Pancreas (tissue), 10 donors: Measurements from ENCODE around the gene GMPPB. TPM values are rescaled to one million over a fixed set of nuclear protein-coding genes. Genes with fewer than 3 reads are reported as not detected.
"Not testable (repeated sequence)": the region's sequence is repeated elsewhere in the genome, so short reads cannot be mapped to it uniquely, and the experiment has no call there.

Source experiments
- ATAC-seq, 4 donors: fragments of 200-7000 bp; cut with Tn5 transposase; one replicate each; pipeline versions ENCODE4 v1.8.0 to v1.9.1; 2020; ENCODE audit warnings: mild to moderate bottlenecking in 4 of 4, moderate library complexity in 4 of 4
- DNase-seq, 6 donors: peaks; one replicate each; pipeline ENCODE4 v3.0.0-alpha.2; 2020
- FAIRE-seq: peaks from 2 replicates; lab custom pipeline; 2012; peaks lifted over from hg19 to GRCh38; lab: Jason Lieb, UNC
- H3K27ac ChIP-seq, 4 donors: fragments of 200-600 bp; sonication (generic); 1 replicate in 3 of 4; 2 replicates in 1 of 4; pipeline versions ENCODE4 v1.5.0 to v1.8.0; 2020
- H3K27me3 ChIP-seq, 4 donors: fragments of 200-600 bp; one replicate each; pipeline ENCODE4 v1.8.0; 2021
- H3K36me3 ChIP-seq, 3 donors: fragments of 200-600 bp; sonication (generic) in 1 of 3; one replicate each; pipeline versions ENCODE4 v1.5.0 to v1.8.0; 2020 to 2021
- H3K4me1 ChIP-seq, 3 donors: fragments of 200-600 bp; one replicate each; pipeline ENCODE4 v1.8.0; 2021
- H3K4me3 ChIP-seq, 4 donors: fragments of 200-600 bp; sonication (generic) in 2 of 4; one replicate each; pipeline versions ENCODE4 v1.5.0 to v1.8.0; 2020 to 2021
- H3K9me3 ChIP-seq, 4 donors: fragments of 200-600 bp; one replicate each; pipeline ENCODE4 v1.8.0; 2021
- WGBS, 2 donors: extraction: QIAGEN DNeasy Blood & Tissue Kit; methylation state at CpG; one replicate each; pipeline ENCODE4 v1.1.7; 2013; 5-methylcytosine and 5-hydroxymethylcytosine counted together
- intact Hi-C, 3 donors: fragments of 100-400 bp; cut with DNase I; formaldehyde crosslinking; loops; one replicate each; pipeline versions ENCODE4 v1.11.1 to v1.14.2; 2022
- polyA plus RNA-seq, 2 donors: library from polyadenylated mRNA; stranded (reverse); fragments of 200-250 nt; gene quantifications; one replicate each; pipeline ENCODE4 v1.2.3, GENCODE V29; 2013
- total RNA-seq, 6 donors: library from RNA; stranded (reverse); fragmentation: NEBNext Ultra II Directional in 4 of 6; extraction: Animal tissue kit (Norgen Biotek cat#: 25700) in 4 of 6; gene quantifications; one replicate each; pipeline versions ENCODE4 v1.2.1 to v1.2.4, GENCODE V29; 2021 to 2023
- TF ChIP-seq, protein P1 (sequence below), 4 donors: fragments of 200-600 bp; sonication (generic) in 3 of 4; IDR thresholded peaks; one replicate each; pipeline versions ENCODE4 v1.5.0 to v1.8.0; 2021; ENCODE audit warnings: antibody characterized with exemption in 4 of 4
- donor health status: healthy with polysubstance abuse.
- donor health status: DM: no; HTN: no; CAD: no; lungs with moderate emphysema.
- donor health status: DM: no; HTN: no; CAD: no.
- donor health status: control.
- donor health status: control.
- donor health status: Bipolar disorder and iron deficiency.
- donor health status: DM: yes; HTN: yes; CAD: no.
- donor health status: DM: no; HTN: no; CAD: no.
- donor health status: DM: no; HTN: no; CAD: no.
- donor health status: DM: yes; HTN: yes; CAD: no.

Gene GMPPB
- total and polyA plus RNA-seq, 8 donors = 22.4 to 46.7 (median 34.5) TPM

DNA sequence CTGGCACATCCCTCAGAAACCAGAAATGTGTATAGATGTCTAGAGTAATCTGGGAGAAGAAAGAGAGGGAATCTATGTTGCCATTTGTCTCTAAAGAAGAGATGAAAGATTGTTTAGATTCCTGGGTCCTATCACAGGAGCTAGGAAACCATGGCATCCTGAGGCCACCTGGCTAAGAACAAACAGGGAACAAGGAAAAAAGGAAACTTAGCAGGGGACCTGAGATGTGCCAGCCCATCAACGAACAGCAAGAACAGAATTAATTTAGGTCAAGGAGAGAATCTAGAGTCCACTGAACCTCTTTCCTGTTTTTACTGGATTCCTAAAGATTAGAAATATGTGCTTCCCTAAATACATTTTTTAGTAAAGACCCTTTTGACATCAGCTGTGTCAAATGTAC, 32.3 kb upstream of the GMPPB start:
- intact Hi-C loops = no loop called here
- no peaks in the 10 kb centered on the region for H3K9me3 ChIP-seq
- ATAC-seq (no peak), DNase-seq (no peak), FAIRE-seq (no peak)
- no peaks in the 10 kb centered on the region for H3K27me3 ChIP-seq
- TF ChIP-seq, protein P1, sequence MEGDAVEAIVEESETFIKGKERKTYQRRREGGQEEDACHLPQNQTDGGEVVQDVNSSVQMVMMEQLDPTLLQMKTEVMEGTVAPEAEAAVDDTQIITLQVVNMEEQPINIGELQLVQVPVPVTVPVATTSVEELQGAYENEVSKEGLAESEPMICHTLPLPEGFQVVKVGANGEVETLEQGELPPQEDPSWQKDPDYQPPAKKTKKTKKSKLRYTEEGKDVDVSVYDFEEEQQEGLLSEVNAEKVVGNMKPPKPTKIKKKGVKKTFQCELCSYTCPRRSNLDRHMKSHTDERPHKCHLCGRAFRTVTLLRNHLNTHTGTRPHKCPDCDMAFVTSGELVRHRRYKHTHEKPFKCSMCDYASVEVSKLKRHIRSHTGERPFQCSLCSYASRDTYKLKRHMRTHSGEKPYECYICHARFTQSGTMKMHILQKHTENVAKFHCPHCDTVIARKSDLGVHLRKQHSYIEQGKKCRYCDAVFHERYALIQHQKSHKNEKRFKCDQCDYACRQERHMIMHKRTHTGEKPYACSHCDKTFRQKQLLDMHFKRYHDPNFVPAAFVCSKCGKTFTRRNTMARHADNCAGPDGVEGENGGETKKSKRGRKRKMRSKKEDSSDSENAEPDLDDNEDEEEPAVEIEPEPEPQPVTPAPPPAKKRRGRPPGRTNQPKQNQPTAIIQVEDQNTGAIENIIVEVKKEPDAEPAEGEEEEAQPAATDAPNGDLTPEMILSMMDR (IDR thresholded peaks at IDR 0.05) = no peak
- H3K4me3 ChIP-seq = no peak overlapping the region
- H3K27ac ChIP-seq = no peak overlapping the region
- H3K36me3 ChIP-seq = no peaks in the 10 kb centered on the region
- 50 to 53% methylated on average over 1 of the region's 1 CpG for WGBS, 2 donors
- peaks cover 4 to 10% (median 9%) of the 10 kb centered on the region in 3 donors for H3K4me1 ChIP-seq

DNA sequence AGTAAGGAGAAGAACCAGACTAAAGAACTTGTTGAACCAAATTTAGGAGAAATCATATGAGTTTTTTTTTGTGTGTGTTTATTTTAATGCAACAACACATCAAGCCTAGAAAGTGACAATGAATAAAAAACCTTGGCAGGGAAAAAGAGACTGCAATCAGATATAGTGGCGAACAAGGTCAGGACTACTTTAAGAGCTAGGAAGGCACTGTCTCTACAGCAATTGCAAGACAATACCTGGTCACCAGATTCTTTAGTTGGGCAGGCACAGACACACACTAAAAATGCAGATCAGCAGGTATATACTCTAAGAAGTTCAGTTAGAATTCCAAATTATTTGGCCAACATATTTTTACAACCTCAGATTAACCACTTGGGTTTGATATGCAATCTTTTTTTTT, 30.8 kb upstream of the GMPPB start:
- TF ChIP-seq, protein P1 (IDR thresholded peaks at IDR 0.05) = no peak
- ATAC-seq (no peak), DNase-seq (no peak), FAIRE-seq (no peak)
- H3K36me3 ChIP-seq = no peaks in the 10 kb centered on the region
- 41 to 58% methylated on average over 1 of the region's 1 CpG for WGBS, 2 donors
- peaks cover 4 to 14% (median 9%) of the 10 kb centered on the region in 3 donors for H3K4me1 ChIP-seq
- no peak overlapping the region for H3K27ac ChIP-seq
- no peak overlapping the region for H3K4me3 ChIP-seq
- intact Hi-C loops = no loop called here
- H3K27me3 ChIP-seq = no peaks in the 10 kb centered on the region
- H3K9me3 ChIP-seq = no peaks in the 10 kb centered on the region

DNA sequence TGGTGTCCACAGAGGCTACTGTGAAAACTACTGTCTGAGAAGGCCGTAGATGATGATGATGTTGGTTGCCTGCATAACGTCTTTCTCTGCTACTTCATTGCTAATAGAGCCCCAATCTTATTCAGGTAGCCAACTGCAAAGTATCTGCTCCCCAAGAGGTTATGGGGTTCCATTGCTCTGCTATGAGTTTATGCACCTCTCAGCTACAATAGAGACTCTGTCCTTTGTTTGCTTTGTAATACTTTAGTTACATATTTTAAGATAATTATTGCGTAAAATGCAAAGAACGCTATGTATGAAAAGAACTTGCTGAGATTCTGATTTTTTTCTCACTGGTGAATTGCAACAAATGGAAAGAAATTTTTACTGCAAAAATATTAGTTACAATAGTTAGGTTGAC, 27.8 kb upstream of the GMPPB start:
- H3K4me1 ChIP-seq = peaks cover 4 to 16% (median 9%) of the 10 kb centered on the region in 3 donors
- H3K27ac ChIP-seq = no peak overlapping the region

DNA sequence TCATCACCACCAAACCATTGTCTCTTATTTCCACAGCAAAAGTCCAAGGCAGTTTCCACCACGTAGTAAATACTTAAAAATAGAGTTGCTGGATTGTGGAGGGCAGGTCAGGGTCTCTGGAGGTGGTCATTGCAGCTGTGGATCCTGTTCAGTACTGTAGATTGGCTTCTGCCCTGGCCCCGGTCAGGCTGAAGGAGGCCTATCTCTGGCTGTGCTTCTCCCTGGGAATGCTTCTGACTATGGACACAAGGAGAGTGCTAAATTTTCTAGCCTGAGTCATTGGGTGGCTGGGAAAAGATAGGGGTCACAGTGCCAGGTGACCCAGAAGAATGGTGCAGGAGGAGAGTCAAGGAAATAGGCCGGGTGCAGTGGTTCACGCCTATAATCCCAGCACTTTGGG, 26.3 kb upstream of the GMPPB start:
- no peak for DNase-seq
- Histone ChIP-seq H3K27ac (no peak overlapping the region), H3K9me3 (no peaks in the 10 kb centered on the region), H3K27me3 (no peaks in the 10 kb centered on the region), H3K4me1 (peaks cover 0 to 16% (median 4%) of the 10 kb centered on the region in 3 donors), H3K4me3 (no peak overlapping the region), H3K36me3 (peaks cover 0 to 6% (median 0%) of the 10 kb centered on the region in 3 donors)
- no peak for ATAC-seq
- 94 to 97% methylated on average over 4 of the region's 4 CpGs for WGBS, 2 donors
- intact Hi-C loops = no loop called here
- TF ChIP-seq, protein P1 (IDR thresholded peaks at IDR 0.05) = no peak
- FAIRE-seq = no peak

More for the DNA sequence above, 27.8 kb upstream of the GMPPB start:
- TF ChIP-seq, protein P1 (IDR thresholded peaks at IDR 0.05) = no peak
- FAIRE-seq = no peak
- intact Hi-C loops = no loop called here
- DNase-seq = no peak
- Histone ChIP-seq H3K9me3 (no peaks in the 10 kb centered on the region), H3K27me3 (no peaks in the 10 kb centered on the region), H3K36me3 (peaks cover 0 to 6% (median 0%) of the 10 kb centered on the region in 3 donors), H3K4me3 (no peak overlapping the region)
- no peak for ATAC-seq
- 61 to 66% methylated on average over 4 of the region's 4 CpGs for WGBS, 2 donors

DNA sequence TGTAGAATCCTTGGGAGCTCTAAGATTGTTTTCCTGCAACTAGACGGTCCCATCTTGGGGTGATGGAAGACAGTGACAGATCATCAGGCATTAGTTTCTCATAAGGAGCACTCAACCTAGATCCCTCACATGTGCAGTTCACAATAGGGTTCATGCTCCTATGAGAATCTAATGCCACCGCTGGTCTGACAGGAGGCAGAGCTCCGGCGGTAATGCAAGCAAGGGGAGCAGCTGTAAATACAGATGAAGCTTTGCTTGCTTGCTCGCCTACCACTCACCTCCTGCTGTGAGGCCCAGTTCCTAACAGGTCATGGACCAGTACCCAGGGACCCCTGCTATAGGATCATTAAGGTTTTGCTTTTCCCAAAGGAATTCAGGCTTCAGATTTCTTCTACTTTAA, 25.1 kb upstream of the GMPPB start:
- intact Hi-C loops = not testable (repeated sequence)

More for the DNA sequence above, 25.1 kb upstream of the GMPPB start:
- not testable (repeated sequence) for H3K4me1 ChIP-seq, H3K27ac ChIP-seq, DNase-seq, H3K4me3 ChIP-seq, H3K27me3 ChIP-seq, ATAC-seq, H3K9me3 ChIP-seq, H3K36me3 ChIP-seq, FAIRE-seq
- 84 to 91% methylated on average over 5 of the region's 5 CpGs for WGBS, 2 donors
